ENCODE measurements around the gene MYPOP.

The MYPOP gene

GRCh38 chr19:45901912-45902650 lies at the start of gene MYPOP:
MYPOP (minus strand) TSS chr19:45902613; CDS start chr19:45901773, 840 bp downstream.
- DNase-seq = no peak

- DNase-seq = no peak
Measured at GRCh38 chr19:45947926-45948325, 45.5 kb upstream of the MYPOP start.

- DNase-seq = no peak
Measured at GRCh38 chr19:45940515-45940805, 38.0 kb upstream of the MYPOP start.

DNA sequence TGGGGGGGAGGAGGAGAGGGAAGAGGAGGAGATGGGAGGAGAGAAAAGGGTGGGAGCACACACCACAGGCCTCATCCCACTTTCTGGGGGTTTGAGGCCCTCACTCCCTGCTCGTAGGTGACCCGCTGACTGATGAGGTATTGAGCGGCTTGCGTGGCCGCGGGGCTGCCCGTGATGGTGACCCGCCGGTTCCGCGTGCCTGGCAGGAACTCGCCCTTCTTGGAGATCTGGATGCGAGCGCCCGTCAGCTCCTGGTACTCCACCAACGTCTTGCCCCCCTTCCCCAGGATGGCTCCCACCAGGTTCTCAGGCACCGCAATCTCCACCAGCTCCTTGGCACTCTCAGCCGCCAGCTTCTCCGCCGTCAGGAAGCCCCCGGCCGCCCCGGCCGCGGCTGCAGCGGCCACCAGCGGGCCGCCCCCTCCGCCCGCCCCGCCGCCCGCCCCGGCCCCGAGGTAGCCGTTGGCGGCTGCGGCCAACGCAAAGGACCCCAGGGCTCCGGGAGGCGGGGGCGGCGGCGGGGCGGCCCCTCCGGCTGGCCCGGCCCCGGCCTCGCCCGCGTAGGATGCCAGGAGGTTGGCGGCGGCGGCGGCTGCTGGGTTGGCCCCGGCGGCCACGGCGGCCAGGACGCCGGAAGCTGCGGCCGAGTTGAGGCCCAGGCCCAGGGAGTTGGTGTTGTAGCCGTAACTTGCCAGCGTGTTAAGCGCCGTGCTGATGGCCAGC lies 37.5 kb upstream of the MYPOP start:
- no peak for DNase-seq

DNA sequence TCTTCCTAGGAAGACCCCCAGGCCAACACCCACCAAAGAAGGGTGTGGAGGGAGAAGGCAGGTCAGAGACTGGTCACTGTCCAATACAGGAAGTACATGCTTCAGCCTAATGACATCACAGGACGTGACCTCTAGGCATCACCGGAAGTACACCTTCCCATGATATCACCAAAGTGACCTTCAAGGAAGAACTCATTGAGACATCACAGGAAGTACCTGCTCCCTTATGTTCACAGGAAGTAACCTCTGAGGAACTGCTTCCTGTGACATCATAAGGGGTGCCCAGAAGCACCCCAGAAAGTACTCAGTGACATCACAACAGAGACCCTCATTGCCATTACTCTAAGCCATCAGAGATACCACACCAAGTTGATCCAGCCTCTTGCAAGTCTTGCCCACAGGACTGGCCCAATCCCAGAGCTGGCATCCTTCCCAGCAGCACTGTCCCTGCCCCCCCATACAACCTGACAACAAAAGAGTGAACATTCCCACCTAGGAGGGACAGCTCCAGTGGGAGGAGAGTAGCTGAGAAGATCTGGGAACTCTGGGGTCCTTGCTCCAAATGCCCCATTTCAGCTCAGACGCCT lies 36.4 kb upstream of the MYPOP start:
- no peak for DNase-seq

DNA sequence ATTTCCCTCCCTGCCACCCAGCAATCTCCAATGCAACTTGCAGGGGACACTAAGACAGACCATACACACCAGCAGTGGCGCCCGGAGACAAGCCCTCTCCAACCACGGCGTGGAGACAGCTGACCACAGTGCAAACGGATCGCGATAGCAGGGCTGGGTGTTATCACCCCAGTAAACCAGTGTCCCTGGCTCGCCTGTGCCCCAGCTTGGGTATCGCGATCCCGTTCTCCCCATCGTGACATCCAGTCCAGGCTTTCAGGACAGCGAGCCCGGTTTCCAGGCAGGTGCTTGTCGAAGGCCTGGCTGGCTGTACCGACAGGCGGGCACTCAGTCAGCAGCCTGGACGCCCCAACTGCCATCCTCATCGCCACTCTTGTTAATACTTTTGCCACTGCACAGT lies 32.9 kb upstream of the MYPOP start:
- no peak for DNase-seq

DNA sequence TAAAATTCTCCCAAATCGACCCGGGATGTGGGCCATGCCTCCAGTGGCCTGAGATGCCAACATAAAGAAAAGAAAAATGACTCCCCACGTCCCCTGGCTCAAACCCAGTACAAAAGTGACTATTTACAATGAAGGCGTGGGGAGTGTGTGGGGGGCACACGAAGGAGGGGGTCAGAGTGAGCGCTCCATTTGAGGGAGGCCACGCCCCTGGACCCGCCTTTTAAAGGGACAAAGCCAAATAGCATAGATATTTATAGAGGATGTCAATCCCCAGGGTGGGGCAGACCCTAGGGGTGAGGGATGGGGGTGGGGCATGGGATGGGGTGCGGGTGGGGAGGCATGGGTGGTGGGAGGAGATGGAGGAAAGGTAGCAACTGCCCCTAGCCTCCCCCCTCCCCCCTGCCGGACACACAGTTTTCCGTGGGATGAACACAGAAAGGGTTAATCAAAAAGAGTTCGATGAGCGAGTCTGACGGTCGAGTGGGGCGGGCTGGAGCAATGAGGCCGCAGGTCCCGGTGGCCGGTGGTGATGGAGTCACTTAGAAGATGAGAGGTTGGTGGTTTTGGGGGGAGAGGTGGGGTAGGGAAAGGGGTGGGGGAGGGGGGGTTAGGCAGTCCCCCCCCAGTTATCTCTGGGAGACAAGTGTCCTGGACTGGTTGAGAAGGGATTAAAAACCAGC lies 32.3 kb upstream of the MYPOP start:
- DNase-seq = no peak

DNA sequence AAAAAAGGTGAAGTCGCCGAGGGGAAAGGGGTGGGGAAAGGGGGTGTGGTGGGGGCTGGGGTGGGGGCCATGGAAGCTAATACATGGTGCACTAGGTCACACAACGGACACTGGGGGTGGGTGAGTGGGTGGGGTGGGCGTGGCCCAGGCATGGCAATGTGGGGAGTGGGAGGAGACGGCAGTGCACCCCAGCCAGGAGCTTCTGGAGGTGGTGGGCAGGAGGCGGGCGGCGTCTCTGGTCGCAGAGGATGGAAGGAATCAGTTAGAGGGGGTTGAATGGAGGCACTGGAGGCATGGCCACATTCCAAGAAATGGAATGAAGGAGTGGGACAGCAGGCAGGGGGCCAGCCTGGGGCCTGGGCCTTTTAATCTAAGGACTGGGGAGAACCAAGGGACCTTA lies 31.3 kb upstream of the MYPOP start:
- DNase-seq = no peak

DNA sequence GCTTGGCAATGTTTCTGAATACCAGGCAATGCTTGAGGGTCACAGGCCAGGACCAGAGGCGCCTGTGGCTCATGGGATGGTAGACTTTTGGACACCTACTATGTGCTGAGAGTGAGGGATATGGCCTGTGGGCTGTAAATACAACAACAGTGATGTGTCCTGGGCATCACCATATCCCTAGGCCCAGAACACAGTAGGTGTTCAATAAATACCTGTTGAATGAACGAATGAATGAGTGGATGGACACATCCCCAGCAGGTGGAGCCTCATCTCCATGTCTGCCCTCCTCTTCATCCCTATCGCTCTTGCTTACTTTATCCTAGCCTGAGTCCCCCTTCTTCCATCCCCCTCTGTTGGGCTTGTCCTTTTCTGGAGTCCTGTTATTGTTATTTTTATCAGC lies 28.6 kb upstream of the MYPOP start:
- DNase-seq = no peak

- no peak for DNase-seq
Measured at GRCh38 chr19:45929247-45929646, 26.8 kb upstream of the MYPOP start.

- DNase-seq = peak; percentile 94
Measured at GRCh38 chr19:45927565-45928261, 25.3 kb upstream of the MYPOP start.

DNA sequence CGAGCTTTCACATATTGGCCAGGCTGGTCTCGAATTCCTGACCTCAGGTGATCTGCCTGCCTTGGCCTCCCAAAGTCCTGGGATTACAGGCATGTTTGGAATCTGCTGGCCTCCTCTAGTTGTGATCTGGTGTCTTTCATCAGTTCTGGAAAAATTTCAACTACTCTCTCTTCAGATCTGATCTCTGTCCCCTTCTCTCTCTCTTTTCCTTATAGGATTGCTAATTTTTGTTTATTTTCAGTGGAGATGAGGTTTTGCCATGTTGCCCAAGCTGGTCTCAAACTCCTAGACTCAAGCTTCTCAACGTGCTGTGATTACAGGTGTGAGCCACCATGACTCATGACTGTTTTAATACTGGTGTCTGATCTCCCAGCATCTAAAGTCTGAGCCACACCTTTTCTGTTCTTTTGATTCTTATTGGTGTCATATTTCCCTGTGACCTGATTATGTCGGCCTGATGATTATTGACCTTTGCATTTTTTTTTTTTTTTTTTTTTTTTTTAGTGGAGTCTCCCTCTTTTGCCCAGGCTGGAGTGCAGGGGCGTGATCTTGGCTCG lies 22.6 kb upstream of the MYPOP start:
- no peak for DNase-seq

DNA sequence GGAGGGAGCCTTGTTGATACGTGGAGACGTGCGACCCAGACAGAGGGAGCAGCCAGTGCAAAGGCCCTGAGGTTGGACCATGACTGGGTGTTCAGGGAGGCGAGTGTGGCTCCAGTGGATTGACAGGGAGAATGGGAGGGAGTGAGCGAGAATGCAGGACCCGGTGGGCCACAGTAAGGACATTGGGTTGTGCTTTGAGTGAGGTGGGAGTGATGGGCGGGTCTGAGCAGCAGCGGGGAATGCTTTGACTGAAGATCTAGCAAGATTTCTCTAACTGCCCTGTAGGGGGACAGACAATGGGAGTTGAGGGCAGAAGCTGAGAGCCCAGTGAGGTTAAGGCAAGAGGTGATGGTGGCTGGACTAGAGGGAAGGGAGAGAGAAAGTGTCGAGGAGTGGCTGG lies 19.9 kb upstream of the MYPOP start:
- DNase-seq = no peak

GRCh38 chr19:45920458-45920857 lies 18.0 kb upstream of the MYPOP start:
- no peak for DNase-seq

GRCh38 chr19:45919678-45920077 lies 17.3 kb upstream of the MYPOP start:
- no peak for DNase-seq

GRCh38 chr19:45918721-45919120 lies 16.3 kb upstream of the MYPOP start:
- no peak for DNase-seq

GRCh38 chr19:45917421-45918091 lies 15.1 kb upstream of the MYPOP start:
- no peak for DNase-seq

DNA sequence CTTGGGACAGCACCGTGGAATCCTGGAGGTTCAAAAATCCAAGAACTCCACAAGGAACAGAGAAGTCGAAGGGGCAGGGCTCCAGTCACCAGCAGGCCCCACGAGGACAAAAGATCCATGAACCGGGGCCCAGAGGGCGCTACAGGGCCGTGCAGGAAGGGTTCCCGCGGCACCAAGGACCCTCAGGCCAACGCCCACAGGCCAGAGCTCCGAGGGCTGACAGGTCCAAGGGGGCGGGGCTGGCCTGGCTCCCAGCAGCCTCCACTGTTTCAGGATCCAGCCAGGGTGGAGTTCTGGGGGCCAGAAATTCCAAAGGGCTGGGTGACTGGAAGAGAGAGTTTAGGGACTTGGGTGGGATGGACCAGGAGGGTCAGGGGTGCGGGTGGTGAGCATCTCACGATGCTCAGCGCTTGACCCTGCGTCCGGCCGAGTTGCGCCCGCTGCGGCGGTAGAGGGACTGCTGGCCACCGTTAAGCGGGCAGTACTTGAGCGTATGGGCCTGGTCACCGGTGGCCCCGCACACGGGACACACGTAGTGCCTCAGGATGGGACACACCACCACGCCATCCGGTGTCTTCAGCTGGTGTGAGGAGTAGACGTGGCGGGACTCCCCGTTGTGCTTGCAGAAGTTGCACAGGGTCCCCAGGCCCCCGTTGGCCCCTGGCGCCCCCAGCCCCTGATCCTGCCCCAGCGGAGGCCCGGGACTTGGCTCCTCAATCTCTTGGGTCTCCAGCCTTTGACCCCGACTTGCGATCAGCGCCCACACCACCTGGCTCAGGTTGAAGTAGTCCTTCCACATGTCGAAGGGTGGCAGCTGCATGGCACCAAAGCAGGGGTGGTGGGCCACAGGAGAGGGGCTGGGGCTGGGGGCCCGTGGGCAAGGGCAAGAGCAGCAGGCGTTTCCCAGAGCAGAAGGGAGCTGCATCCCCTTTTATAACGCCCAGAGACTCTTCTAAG lies 11.7 kb upstream of the MYPOP start, which contains the start of gene NANOS2:
NANOS2 (minus strand) TSS at position 905 of the 957 bp plus-strand sequence; CDS start at position 820, 85 bp downstream.
- DNase-seq = no peak

DNA sequence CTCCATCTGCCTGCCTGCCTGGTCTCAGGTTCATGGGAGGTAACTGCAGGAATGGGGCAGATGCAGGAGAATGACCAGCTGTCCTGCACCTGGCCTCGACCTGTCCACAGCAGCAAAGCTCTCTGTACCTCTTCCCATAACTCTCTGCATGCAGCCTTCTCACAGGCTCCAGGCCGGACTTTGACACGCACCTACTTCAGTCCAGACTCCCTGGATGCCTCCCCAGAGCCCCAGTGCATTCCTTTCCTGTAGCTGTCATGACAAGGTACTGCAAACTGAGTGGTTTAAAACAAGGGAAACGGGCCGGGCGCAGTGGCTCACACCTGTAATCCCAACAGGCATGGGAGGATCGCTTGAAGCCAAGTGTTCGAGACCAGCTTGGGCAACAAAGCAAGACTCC lies 8.9 kb upstream of the MYPOP start:
- no peak for DNase-seq

GRCh38 chr19:45908956-45909355 lies 6.5 kb upstream of the MYPOP start:
- DNase-seq = no peak

DNA sequence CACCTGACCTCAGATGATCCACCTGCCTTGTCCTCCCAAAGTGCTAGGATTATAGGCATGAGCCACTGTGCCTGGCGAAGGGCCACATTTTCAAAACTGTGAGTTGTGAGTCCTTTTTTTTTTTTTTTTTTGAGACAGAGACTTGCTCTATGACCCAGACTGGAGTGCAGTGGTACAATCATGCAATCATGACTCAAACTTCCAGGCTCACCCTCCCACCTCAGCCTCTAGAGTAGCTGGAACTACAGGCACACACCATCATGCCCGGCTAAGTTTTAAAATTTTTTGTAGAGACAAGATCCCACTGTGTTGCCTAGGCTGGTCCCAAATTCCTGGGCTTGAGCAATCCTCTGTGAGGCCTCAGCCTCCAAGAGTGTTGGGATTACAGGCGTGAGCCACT lies 3.8 kb upstream of the MYPOP start:
- no peak for DNase-seq

All from NCI-H1436 (cell line).